ENCODE data around the gene YDJC. TPM values are rescaled to one million over a fixed set of nuclear protein-coding genes. Genes with fewer than 3 reads are reported as not detected.
A peak's percentile ranks its signal among the peaks of the same experiment; 100 is the strongest.
"Not testable (repeated sequence)": the region's sequence is repeated elsewhere in the genome, so short reads cannot be mapped to it uniquely, and the experiment has no call there.

YDJC gene
- total and polyA plus RNA-seq, 2 experiments from 2014 or later: 53.3 to 83.7 TPM

- TF ChIP-seq CREB1 (CRISPR knock-in tag; IDR thresholded peaks at IDR 0.05; ENCODE audit: low read depth): peak; percentile 65
- TF ChIP-seq POLR2AphosphoS5 (IDR thresholded peaks at IDR 0.05; ENCODE audit: low read depth): peak; percentile 88
Measured at GRCh38 chr22:21629255-21630149, at the start of gene YDJC (continued).

- no peaks in the 10 kb centered on the region for H3K9me2 ChIP-seq (ENCODE audit: insufficient read depth)
- ATAC-seq: no peak
- H3K79me2 ChIP-seq (replicated peaks; ENCODE audit: insufficient read depth): no peaks in the 10 kb centered on the region
- no peaks in the 10 kb centered on the region for H3K27me3 ChIP-seq (ENCODE audit: insufficient read depth)
- Mint-ChIP-seq H3K4me3 (no peak overlapping the region), H3K9me3 (peaks cover 17% of the 10 kb centered on the region), H3K36me3 (ENCODE audit: low read depth) (peaks cover 42% of the 10 kb centered on the region), H3K4me1 (no peaks in the 10 kb centered on the region), H3K27me3 (ENCODE audit: insufficient read depth, low read depth, poor library complexity) (peaks cover 7% of the 10 kb centered on the region), H3K27ac (no peak overlapping the region)
- 0 out of 2 replicates have a peak, but pooled peaks cover 5% of the 10 kb centered on the region for H3K36me3 ChIP-seq (ENCODE audit: insufficient read depth)
- no peaks in the 10 kb centered on the region for H3K4me1 ChIP-seq (ENCODE audit: insufficient read depth)
- no peak for TF ChIP-seq POLR2AphosphoS5 (IDR thresholded peaks at IDR 0.05; ENCODE audit: low read depth)
- TF ChIP-seq CREB1 (CRISPR knock-in tag; IDR thresholded peaks at IDR 0.05; ENCODE audit: low read depth): no peak
- no peak for TF ChIP-seq JUNB (IDR thresholded peaks at IDR 0.05; ENCODE audit: unreplicated experiment)
- TF ChIP-seq EZH2phosphoT487 (IDR thresholded peaks at IDR 0.05; ENCODE audit: unreplicated experiment): no peak
- no peak for TF ChIP-seq STAT1 (IDR thresholded peaks at IDR 0.05; ENCODE audit: unreplicated experiment)
- no peak for TF ChIP-seq ZNF331 (CRISPR knock-in tag; IDR thresholded peaks at IDR 0.05; ENCODE audit: low read depth)
- TF ChIP-seq CTCF (conservative IDR thresholded peaks at IDR 0.05; ENCODE audit: low read depth in 2 of 2): no peak
- H4K20me1 ChIP-seq (replicated peaks; ENCODE audit: insufficient read depth): no peaks in the 10 kb centered on the region
- no peak overlapping the region for H3K27ac ChIP-seq (ENCODE audit: low read depth)
- H3F3A ChIP-seq (replicated peaks; ENCODE audit: low read depth): no peaks in the 10 kb centered on the region
- no peak for DNase-seq (ENCODE audit: low spot score)
- no peak overlapping the region for H3K4me3 ChIP-seq
- no peak overlapping the region for H3K4me2 ChIP-seq
- no peak overlapping the region for H2AFZ ChIP-seq
Measured at GRCh38 chr22:21679383-21679782, 49.6 kb upstream of the YDJC start.

- not testable (repeated sequence) for DNase-seq (ENCODE audit: low spot score); H3K27me3 Mint-ChIP-seq (ENCODE audit: insufficient read depth, low read depth, poor library complexity); H3K4me1 Mint-ChIP-seq; H4K20me1 ChIP-seq (replicated peaks; ENCODE audit: insufficient read depth); H3K27ac ChIP-seq (ENCODE audit: low read depth); H3K4me3 ChIP-seq; H3K27ac Mint-ChIP-seq; H3K4me2 ChIP-seq; H3K4me1 ChIP-seq (ENCODE audit: insufficient read depth); H3F3A ChIP-seq (replicated peaks; ENCODE audit: low read depth); H3K36me3 ChIP-seq (ENCODE audit: insufficient read depth); H3K4me3 Mint-ChIP-seq; H3K79me2 ChIP-seq (replicated peaks; ENCODE audit: insufficient read depth); ATAC-seq; H3K9me2 ChIP-seq (ENCODE audit: insufficient read depth); H2AFZ ChIP-seq; H3K27me3 ChIP-seq (ENCODE audit: insufficient read depth)
- Mint-ChIP-seq H3K36me3 (ENCODE audit: low read depth) (peaks cover 46% of the 10 kb centered on the region), H3K9me3 (peaks cover 17% of the 10 kb centered on the region)
Measured at GRCh38 chr22:21678842-21679241, 49.0 kb upstream of the YDJC start.
